T-helper 2 cell treated with Interferon-gamma antibody and Interleukin-4, amounts not matched to agents 100 ng/mL and 5 ng/mL, for 36 hours (primary cell): ENCODE results near the gene NR3C2. TPM values are rescaled to one million over a fixed set of nuclear protein-coding genes. Genes with fewer than 3 reads are reported as not detected.
"Not testable (repeated sequence)": the region's sequence is repeated elsewhere in the genome, so short reads cannot be mapped to it uniquely, and the experiment has no call there.

Experiments used
- intact Hi-C: fragments of 100-400 bp; cut with micrococcal nuclease; formaldehyde crosslinking; loops from one replicate; pipeline ENCODE4 v1.15.1; 2023
- total RNA-seq: library from RNA; stranded (reverse); gene quantifications from 2 replicates; pipeline ENCODE4 v1.2.3, GENCODE V29; 2022

Gene NR3C2
- total RNA-seq, 1 donor from 2014 or later, result 0.23 TPM

GRCh38 chr4:148116264-148116663, 325.9 kb downstream of the NR3C2 start:
- intact Hi-C loops, result no loop called here

GRCh38 chr4:148114436-148114835, 327.8 kb downstream of the NR3C2 start:
- intact Hi-C loops, result no loop called here

GRCh38 chr4:148112231-148112982, 329.8 kb downstream of the NR3C2 start:
- intact Hi-C loops, result no loop called here

- intact Hi-C loops, result no loop called here
Measured at GRCh38 chr4:148110169-148110568, 332.0 kb downstream of the NR3C2 start.

- intact Hi-C loops, result no loop called here
Measured at GRCh38 chr4:148109216-148109615, 333.0 kb downstream of the NR3C2 start.

- intact Hi-C loops, result no loop called here
Measured at GRCh38 chr4:148108766-148109165, 333.4 kb downstream of the NR3C2 start.

GRCh38 chr4:148103597-148104355, 338.4 kb downstream of the NR3C2 start:
- intact Hi-C loops, result no loop called here

GRCh38 chr4:148101790-148102189, 340.4 kb downstream of the NR3C2 start:
- intact Hi-C loops, result no loop called here

GRCh38 chr4:148101235-148101634, 341.0 kb downstream of the NR3C2 start:
- intact Hi-C loops, result no loop called here

GRCh38 chr4:148097801-148098200, 344.4 kb downstream of the NR3C2 start:
- intact Hi-C loops, result no loop called here

GRCh38 chr4:148095346-148095923, 346.8 kb downstream of the NR3C2 start:
- intact Hi-C loops, result no loop called here

GRCh38 chr4:148094149-148094548, 348.1 kb downstream of the NR3C2 start:
- intact Hi-C loops, result no loop called here

- intact Hi-C loops, result no loop called here
Measured at GRCh38 chr4:148093065-148093464, 349.1 kb downstream of the NR3C2 start.

GRCh38 chr4:148092316-148093014, 349.7 kb downstream of the NR3C2 start:
- intact Hi-C loops, result no loop called here

- intact Hi-C loops, result no loop called here
Measured at GRCh38 chr4:148091896-148092295, 350.3 kb downstream of the NR3C2 start.

- intact Hi-C loops, result no loop called here
Measured at GRCh38 chr4:148090503-148091476, 351.4 kb downstream of the NR3C2 start.

- intact Hi-C loops, result no loop called here
Measured at GRCh38 chr4:148090029-148090428, 352.2 kb downstream of the NR3C2 start.

GRCh38 chr4:148089624-148090023, 352.6 kb downstream of the NR3C2 start:
- intact Hi-C loops, result no loop called here

- intact Hi-C loops, result not testable (repeated sequence)
Measured at GRCh38 chr4:148083073-148083472, 359.1 kb downstream of the NR3C2 start.

GRCh38 chr4:148081745-148082144, 360.5 kb downstream of the NR3C2 start:
- intact Hi-C loops, result no loop called here

GRCh38 chr4:148081267-148081666, 360.9 kb downstream of the NR3C2 start:
- intact Hi-C loops, result no loop called here
